ENCODE measurements around the gene SULT1C4. TPM values are rescaled to one million over a fixed set of nuclear protein-coding genes. Genes with fewer than 3 reads are reported as not detected.

The SULT1C4 gene
- 1 to 10 TPM; 1.9 to 5.2 (median 3.2) TPM for total RNA-seq

DNA sequence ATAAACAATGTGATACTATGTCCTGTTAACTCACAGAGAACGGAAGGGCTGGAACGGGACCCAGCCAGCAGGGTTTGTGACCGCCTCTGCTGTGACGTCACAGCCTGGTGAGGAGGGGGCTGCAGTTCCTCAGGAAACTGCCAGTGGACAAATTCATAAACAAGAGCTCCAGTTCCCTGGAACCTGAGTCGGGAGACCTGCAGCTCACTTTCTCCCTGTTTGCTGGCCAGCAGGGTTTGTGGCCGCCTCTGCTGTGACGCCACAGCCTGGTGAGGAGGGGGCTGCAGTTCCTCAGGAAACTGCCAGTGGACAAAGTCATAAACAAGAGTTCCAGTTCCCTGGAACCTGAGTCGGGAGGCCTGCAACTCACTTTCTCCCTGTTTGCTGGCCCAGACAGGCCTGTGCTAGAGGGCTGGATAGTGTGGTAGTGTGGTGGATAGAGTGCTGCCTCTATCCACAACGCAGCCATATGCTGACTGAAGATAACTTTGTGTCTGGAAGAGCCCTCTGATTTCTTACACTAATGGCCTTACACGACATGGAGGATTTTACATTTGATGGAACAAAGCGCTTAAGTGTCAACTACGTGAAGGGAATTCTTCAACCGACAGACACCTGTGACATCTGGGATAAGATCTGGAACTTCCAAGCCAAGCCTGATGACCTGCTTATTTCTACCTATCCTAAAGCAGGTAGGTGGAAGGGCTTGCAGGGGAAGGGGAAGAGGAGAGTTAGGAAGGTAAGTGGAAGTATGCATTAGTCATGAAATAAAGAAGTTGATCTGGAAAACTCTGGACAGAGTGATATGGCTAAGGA, at the start of gene SULT1C4:
Gene SULT1C4 (plus strand): TSS at position 140 of the 816 bp plus-strand sequence. CDS start 384 bp downstream, at position 524.
- TF ChIP-seq, protein P1, sequence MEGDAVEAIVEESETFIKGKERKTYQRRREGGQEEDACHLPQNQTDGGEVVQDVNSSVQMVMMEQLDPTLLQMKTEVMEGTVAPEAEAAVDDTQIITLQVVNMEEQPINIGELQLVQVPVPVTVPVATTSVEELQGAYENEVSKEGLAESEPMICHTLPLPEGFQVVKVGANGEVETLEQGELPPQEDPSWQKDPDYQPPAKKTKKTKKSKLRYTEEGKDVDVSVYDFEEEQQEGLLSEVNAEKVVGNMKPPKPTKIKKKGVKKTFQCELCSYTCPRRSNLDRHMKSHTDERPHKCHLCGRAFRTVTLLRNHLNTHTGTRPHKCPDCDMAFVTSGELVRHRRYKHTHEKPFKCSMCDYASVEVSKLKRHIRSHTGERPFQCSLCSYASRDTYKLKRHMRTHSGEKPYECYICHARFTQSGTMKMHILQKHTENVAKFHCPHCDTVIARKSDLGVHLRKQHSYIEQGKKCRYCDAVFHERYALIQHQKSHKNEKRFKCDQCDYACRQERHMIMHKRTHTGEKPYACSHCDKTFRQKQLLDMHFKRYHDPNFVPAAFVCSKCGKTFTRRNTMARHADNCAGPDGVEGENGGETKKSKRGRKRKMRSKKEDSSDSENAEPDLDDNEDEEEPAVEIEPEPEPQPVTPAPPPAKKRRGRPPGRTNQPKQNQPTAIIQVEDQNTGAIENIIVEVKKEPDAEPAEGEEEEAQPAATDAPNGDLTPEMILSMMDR (IDR thresholded peaks at IDR 0.05; ENCODE audit: low read depth): no peak

DNA sequence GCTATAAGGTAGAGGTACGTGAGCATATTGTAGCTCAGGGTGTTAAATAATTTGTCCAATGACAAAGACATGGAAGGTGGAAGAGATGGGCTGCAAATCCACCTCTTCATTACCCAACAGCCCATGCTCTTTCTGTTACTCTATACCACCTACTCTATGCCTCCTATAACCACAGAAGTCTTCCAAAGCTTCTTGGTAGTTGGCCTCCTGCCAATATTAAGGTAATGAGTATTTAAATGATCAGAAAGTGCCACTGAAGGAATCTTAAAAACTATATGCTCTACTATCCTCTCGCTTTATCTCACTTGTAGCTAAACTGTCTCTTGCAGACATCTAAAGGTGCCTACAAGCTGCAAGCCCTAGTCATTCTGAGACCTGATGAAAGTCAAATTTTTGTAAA, 48.0 kb upstream of the SULT1C4 start:
- TF ChIP-seq, protein P1 (IDR thresholded peaks at IDR 0.05; ENCODE audit: low read depth): no peak

DNA sequence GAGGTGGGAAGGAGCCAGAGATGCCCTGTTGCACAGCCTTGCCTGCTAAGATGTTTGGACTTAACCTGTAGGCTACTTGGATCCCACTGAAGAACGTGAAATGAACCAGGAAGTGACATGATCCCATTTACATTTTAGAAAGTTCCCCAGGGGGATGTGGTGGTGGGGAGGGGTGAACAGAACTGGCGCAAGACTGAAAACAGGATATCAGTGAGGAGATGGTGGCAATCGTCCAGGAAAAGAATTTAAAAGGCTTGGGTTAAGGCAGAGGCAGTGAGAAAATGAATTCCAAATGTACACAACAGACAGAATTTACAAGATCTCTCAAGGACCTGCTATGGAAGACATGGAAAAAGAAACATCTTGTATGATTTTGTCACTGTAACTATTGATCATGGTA, 46.8 kb upstream of the SULT1C4 start:
- TF ChIP-seq, protein P1 (IDR thresholded peaks at IDR 0.05; ENCODE audit: low read depth): no peak

DNA sequence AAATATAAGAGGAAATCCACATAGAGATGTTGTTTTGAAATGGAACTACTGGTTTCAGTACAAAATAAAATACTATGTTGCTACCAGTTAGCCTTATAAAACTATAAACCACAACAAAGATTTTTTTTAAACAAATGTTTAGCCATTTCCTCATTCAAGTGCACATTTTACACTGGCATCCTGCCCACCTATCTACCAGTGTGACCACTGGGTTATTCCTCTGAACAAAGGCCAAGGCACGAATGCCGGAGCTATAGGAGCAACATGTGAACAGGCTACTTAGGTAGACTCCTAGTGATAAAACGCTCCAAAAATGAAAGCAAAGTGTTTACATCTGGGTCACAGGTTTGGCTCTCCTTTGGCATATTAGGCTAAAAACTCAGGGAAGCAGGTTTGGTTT, 31.8 kb upstream of the SULT1C4 start:
- TF ChIP-seq, protein P1 (IDR thresholded peaks at IDR 0.05; ENCODE audit: low read depth): no peak

DNA sequence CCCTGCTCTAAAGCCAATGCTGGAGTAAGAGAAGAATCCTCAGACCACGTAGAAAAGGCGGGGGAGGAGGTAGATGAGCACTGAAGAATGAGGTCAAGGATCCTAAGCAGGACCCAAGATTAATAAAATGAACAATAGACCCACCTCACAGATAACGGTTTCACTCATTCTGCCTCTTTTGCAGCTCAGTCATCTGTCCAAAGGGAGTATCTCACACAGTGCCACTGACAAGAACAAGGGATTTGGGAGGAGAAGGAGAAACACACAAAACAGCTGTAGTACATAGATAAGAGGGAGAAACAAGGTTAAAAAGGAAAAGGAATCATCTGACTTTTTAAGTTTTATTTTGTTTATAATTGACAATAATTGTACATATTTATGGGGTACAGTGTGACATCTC, 30.9 kb upstream of the SULT1C4 start:
- TF ChIP-seq, protein P1 (IDR thresholded peaks at IDR 0.05; ENCODE audit: low read depth): no peak

DNA sequence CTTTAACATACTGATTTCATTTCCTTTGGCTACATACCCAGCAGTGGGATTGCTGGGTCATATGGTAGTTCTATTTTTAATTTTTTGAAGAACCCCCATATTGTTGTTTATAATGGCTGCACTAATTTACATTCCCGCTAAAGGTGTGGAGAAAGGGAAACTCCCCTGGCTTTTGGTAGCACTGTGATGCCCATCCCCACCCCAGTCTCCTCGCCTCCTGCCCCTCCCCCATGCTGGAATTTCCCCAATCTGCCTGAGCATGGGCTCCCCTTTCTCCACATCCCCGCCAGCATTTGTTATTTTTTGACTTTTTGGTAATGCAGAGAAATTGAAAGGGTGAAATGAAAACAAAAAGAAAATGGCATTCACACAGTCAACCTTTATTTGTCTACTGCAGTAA, 30.0 kb upstream of the SULT1C4 start:
- TF ChIP-seq, protein P1 (IDR thresholded peaks at IDR 0.05; ENCODE audit: low read depth): no peak

DNA sequence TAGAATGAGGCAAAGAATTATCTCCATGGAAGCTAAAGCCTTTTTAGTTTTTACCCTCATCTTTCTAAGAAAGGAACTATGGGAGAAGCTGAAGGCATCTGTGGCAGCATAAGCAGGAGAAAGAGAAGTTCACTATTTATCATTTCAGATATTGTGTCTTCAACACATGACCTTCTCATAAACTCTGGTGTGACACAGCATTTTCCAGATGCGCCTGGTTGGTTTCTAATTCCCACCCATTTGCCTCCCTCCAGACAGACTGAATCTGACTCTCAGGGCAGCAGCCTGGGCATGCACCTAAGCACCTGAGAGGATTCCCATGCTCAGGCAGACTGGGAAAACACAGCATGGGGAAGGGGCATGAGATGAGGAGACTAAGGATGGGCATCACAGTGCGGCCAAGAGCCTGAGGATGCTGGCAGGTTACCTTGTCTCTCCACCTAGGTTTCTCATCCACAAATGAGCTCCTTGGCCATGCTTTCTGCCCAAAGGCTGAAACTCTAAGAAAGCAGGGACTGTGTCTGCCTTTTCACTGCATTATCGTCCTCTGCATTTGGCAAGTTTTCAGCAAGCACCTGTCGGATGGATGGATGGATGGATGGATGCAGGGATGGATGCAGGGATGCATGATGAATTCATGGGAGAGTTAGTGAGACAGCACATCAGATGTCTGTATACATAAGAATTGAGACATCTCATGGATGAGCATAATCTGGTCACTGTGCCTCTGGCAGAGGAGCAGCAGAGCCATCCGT, 28.8 kb upstream of the SULT1C4 start:
- TF ChIP-seq, protein P1 (IDR thresholded peaks at IDR 0.05; ENCODE audit: low read depth): no peak

Measured in subcutaneous adipose tissue (tissue), 4 donors.